Heart right ventricle (tissue), 16 donors: ENCODE results near the gene NSD2. TPM values are rescaled to one million over a fixed set of nuclear protein-coding genes. Genes with fewer than 3 reads are reported as not detected.

Experiments
- ATAC-seq, 8 donors: fragments of 200-7000 bp; cut with Tn5 transposase; one replicate each; pipeline ENCODE4 v1.9.1; 2020; ENCODE audit warnings: mild to moderate bottlenecking in 8 of 8, moderate library complexity in 8 of 8, moderate number of reproducible peaks in 1 of 8
- DNase-seq, 2 donors: peaks; one replicate each; pipeline ENCODE4 v3.0.0-alpha.2; 2020
- H3K27ac ChIP-seq, 10 donors: fragments of 200-600 bp; sonication (generic) in 2 of 10; one replicate each; pipeline versions ENCODE4 v1.5.0 to v1.8.0; 2020 to 2022; ENCODE audit warnings: mild to moderate bottlenecking in 3 of 10
- H3K27me3 ChIP-seq, 7 donors: fragments of 200-600 bp; one replicate each; pipeline ENCODE4 v1.8.0; 2021 to 2022; ENCODE audit warnings: mild to moderate bottlenecking in 2 of 7
- H3K36me3 ChIP-seq, 9 donors: fragments of 200-600 bp; sonication (generic) in 1 of 9; one replicate each; pipeline versions ENCODE4 v1.5.0 to v1.8.0; 2020 to 2022; ENCODE audit warnings: mild to moderate bottlenecking in 2 of 9
- H3K4me1 ChIP-seq, 9 donors: fragments of 200-600 bp; sonication (generic) in 1 of 9; one replicate each; pipeline versions ENCODE4 v1.5.0 to v1.8.0; 2020 to 2022; ENCODE audit warnings: mild to moderate bottlenecking in 4 of 9
- H3K4me3 ChIP-seq, 10 donors: fragments of 200-600 bp; sonication (generic) in 2 of 10; one replicate each; pipeline versions ENCODE4 v1.5.0 to v1.8.0; 2020 to 2022; ENCODE audit warnings: mild to moderate bottlenecking in 7 of 10, moderate library complexity in 2 of 10
- H3K9me3 ChIP-seq, 11 donors: fragments of 200-600 bp in 10 of 11; sonication (generic) in 2 of 11; one replicate each; pipeline versions ENCODE4 v1.5.0 to v1.8.0; 2013 to 2022; ENCODE audit warnings: mild to moderate bottlenecking in 2 of 11, control low read depth in 1 of 11, moderate library complexity in 1 of 11
- WGBS, 2 donors: extraction: QIAGEN DNeasy Blood & Tissue Kit; methylation state at CpG; one replicate each; pipeline ENCODE4 v1.1.7; 2013; ENCODE audit warnings: inconsistent platforms in 1 of 2; 5-methylcytosine and 5-hydroxymethylcytosine counted together
- intact Hi-C, 10 donors: fragments of 100-400 bp; cut with DNase I; formaldehyde crosslinking; loops; one replicate each; pipeline versions ENCODE4 v1.11.1 to v1.14.2; 2022
- polyA plus RNA-seq, 2 donors: library from polyadenylated mRNA; stranded (reverse); fragments of 200-250 nt; gene quantifications; one replicate each; pipeline ENCODE4 v1.2.3, GENCODE V29; 2013
- total RNA-seq, 10 donors: library from RNA; stranded (reverse); fragmentation: NEBNext Ultra II Directional in 3 of 10; extraction: Animal tissue kit (Norgen Biotek cat#: 25700) in 3 of 10; gene quantifications; one replicate each; pipeline versions ENCODE4 v1.2.1 to v1.2.4, GENCODE V29; 2021 to 2023
- TF ChIP-seq, protein P1 (sequence below), 9 donors: fragments of 200-600 bp; sonication (generic) in 2 of 9; IDR thresholded peaks; one replicate each; pipeline versions ENCODE4 v1.5.0 to v1.8.0; 2021 to 2022; ENCODE audit warnings: antibody characterized with exemption in 9 of 9, mild to moderate bottlenecking in 5 of 9, moderate library complexity in 1 of 9
- donor health status: Arrhythmogenic right ventricular cardiomyopathy.
- donor health status: ischemic (EF 13 %, LVEDD 7.1; RV severe dilation, severe dysfunction).
- donor health status: healthy with polysubstance abuse.
- donor health status: DM: no; HTN: yes; CAD: no.
- donor health status: DM: no; HTN: no; CAD: no.
- donor health status: ischemic (EF 25% LVEDD 6.9; RV normal size, moderate dysfunction).
- donor health status: ischemic (EF 25% LVEDD 5.7; RV mildly dilated, moderate dysfunction).
- donor health status: healthy.
- donor health status: DM: yes; HTN: yes; CAD: no.
- donor health status: Ischemic cardiomyopathy.
- donor health status: ischemic (EF 35%, LVEDD 5.7; RV mildly dilated, moderate dysfunction).
- donor health status: nonischemic (EF 11% LVEDD 7.7; RV severe dilation, severe dysfunction).
- donor health status: DM: yes; HTN: yes; CAD: no.
- donor health status: PGD.
- donor health status: ischemic (EF 29% LVEDD 5.4; RV normal size, mild dysfunction).
- donor health status: nonischemic (EF 23%, LVEDD 6.1; RV moderate dilation, normal function).

The NSD2 gene
- total and polyA plus RNA-seq, 12 donors = 7.7 to 64.4 (median 44.5) TPM

DNA sequence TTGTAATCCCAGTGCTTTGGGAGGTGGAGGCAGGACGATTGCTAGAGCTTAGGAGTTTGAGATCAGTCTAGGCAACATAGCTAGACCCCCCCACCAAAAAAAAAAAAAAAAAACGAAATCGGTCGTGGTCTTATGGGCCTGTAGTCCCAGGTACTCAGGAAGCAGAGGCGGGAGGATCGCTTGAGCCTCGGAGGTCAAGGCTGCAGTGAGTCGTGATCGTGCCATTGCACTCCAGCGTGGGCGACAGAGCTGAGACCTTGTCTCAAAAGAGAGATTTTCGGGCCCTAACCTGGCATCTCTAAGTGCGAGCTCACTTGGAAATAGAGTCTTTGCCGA, 8.3 kb upstream of the NSD2 start:
- no peak for ATAC-seq
- no peak for DNase-seq
- H3K4me3 ChIP-seq = no peak overlapping the region
- intact Hi-C loops = no loop called here
- 71 to 76% methylated on average over 14 of the region's 14 CpGs for WGBS, 2 donors
- H3K9me3 ChIP-seq = no peaks in the 10 kb centered on the region
- H3K27ac ChIP-seq = no peak overlapping the region
- H3K4me1 ChIP-seq = peaks cover 0 to 12% (median under 1%) of the 10 kb centered on the region in 9 donors
- TF ChIP-seq, protein P1, sequence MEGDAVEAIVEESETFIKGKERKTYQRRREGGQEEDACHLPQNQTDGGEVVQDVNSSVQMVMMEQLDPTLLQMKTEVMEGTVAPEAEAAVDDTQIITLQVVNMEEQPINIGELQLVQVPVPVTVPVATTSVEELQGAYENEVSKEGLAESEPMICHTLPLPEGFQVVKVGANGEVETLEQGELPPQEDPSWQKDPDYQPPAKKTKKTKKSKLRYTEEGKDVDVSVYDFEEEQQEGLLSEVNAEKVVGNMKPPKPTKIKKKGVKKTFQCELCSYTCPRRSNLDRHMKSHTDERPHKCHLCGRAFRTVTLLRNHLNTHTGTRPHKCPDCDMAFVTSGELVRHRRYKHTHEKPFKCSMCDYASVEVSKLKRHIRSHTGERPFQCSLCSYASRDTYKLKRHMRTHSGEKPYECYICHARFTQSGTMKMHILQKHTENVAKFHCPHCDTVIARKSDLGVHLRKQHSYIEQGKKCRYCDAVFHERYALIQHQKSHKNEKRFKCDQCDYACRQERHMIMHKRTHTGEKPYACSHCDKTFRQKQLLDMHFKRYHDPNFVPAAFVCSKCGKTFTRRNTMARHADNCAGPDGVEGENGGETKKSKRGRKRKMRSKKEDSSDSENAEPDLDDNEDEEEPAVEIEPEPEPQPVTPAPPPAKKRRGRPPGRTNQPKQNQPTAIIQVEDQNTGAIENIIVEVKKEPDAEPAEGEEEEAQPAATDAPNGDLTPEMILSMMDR (IDR thresholded peaks at IDR 0.05) = no peak
- H3K27me3 ChIP-seq = peaks cover 0 to 46% (median 17%) of the 10 kb centered on the region in 7 donors
- H3K36me3 ChIP-seq = no peaks in the 10 kb centered on the region

DNA sequence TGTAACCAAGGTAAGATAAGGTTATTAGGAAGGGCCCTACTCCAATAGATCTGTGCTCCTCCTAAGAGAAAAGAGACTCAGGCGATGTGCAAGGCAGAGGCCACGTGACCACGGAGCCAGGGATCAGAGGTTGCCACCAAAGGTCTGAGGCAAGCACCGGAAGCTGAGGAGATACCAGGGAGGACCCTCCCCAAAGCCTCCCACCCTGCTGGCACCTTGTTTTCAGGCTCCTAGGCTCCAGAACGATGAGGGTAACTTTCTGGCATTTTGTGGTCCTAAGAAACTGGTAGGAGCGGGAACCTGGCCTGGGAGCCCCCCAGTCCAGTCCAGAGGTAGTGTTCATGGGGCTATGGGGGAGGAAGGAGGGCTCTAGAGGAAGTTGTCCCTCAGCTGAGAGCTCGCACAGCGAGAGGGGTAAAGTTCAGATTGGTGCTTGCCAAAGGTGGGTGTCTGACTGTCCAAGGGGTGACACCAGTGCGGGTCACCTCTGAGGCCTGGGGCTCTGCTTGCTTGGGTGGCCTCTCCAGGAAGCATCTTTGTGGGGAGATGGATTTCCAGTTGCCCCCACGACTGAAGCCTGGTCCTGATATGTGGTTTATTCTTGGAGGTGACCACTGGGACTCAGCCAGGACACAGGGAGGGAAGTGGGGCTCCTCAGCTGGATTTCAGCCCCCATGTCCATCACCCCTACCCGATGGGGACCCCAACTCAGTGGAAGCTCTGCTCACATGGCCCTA, 7.7 kb upstream of the NSD2 start:
- H3K9me3 ChIP-seq = no peaks in the 10 kb centered on the region
- no peak for ATAC-seq
- WGBS, 2 donors = 89 to 90% methylated on average over 11 of the region's 11 CpGs
- H3K36me3 ChIP-seq = no peaks in the 10 kb centered on the region
- H3K4me3 ChIP-seq = no peak overlapping the region
- TF ChIP-seq, protein P1 (IDR thresholded peaks at IDR 0.05) = no peak
- peaks cover 0 to 12% (median 0%) of the 10 kb centered on the region in 9 donors for H3K4me1 ChIP-seq
- H3K27me3 ChIP-seq = peaks cover 0 to 46% (median 17%) of the 10 kb centered on the region in 7 donors
- DNase-seq = no peak
- intact Hi-C loops = no loop called here
- H3K27ac ChIP-seq = no peak overlapping the region

DNA sequence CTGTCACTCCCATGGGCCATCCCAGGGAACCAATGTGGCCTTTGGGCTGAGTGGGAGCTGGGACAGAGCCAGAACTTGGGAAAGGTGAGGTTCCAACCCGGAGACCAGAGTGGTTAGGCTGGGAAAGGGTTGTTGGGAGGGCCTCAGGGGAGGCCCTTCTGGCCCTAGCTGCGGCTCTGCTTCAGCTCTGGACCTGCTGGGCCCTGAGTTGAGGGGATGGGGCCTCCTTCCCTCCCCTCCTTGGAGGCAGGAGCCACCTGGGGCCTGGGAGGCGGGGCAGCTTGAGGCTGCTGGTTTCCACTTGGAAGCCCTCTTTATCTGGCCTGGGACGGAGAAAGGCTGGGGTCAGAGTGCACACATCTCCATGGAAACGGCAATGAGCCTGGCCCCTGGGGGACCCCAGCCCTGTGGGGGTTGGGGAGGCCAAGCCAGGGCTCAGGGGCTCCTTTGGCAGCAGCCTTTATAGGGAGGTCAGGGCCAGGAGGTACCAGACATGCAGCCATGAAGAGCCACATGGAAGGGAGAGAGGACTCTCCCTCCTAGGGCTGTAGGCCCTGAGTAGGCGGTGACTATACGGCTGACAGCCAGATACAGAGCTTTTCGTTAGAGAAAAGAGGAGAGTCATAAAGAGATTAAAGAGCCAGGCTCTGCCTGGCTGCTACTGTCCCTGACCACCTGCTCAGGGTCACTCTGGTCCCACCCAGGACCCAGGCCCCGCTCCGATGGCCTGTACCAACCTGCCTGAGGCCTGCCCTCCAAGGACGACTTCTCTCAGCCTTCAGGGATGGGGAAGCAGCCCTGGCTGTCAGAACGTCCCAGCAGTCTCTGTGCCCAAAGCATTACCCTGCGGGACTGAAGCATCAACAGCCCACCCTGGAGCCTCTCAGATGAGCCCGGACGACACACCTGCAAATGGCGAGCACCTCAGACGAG, 6.9 kb upstream of the NSD2 start:
- TF ChIP-seq, protein P1 (IDR thresholded peaks at IDR 0.05) = no peak
- H3K4me1 ChIP-seq = peaks cover 0 to 12% (median 0%) of the 10 kb centered on the region in 9 donors
- no peaks in the 10 kb centered on the region for H3K36me3 ChIP-seq
- intact Hi-C loops = no loop called here
- 82 to 85% methylated on average over 16 to 17 of the region's 17 CpGs for WGBS, 2 donors
- H3K27me3 ChIP-seq = peaks cover 0 to 46% (median 17%) of the 10 kb centered on the region in 7 donors
- no peaks in the 10 kb centered on the region for H3K9me3 ChIP-seq
- ATAC-seq (no peak), DNase-seq (no peak)
- H3K27ac ChIP-seq = no peak overlapping the region
- no peak overlapping the region for H3K4me3 ChIP-seq

DNA sequence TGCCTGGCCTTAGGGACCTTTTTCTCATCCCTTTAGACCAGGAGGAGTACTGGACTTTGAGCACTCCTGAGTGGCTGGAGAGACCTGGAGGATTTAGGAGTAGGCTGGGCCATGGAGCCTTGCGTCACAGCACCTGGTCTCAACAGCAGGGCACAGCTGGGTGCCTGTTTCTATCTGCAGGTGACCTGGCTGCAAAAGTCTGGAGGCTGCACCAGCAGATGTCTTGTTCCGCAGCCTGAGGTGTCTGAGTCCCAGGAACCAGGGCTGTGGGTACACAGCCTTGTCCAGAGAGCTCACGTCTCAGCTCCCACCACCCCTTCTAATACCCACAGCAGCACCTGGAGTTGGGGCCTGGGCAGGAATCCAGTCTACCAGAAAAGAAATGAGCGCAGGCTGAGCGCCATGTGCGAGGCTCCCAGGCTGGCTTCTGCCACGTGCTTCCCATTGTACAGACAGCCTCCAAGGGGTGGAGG, 5.0 kb upstream of the NSD2 start:
- no peaks in the 10 kb centered on the region for H3K36me3 ChIP-seq
- no peaks in the 10 kb centered on the region for H3K9me3 ChIP-seq
- H3K4me3 ChIP-seq = no peak overlapping the region
- H3K4me1 ChIP-seq = peaks cover 0 to 23% (median 8%) of the 10 kb centered on the region in 9 donors
- TF ChIP-seq, protein P1 (IDR thresholded peaks at IDR 0.05) = no peak
- H3K27ac ChIP-seq = no peak overlapping the region
- H3K27me3 ChIP-seq = peaks cover 0 to 46% (median 17%) of the 10 kb centered on the region in 7 donors
- DNase-seq = no peak
- WGBS, 2 donors = 83 to 89% methylated on average over 7 of the region's 7 CpGs
- intact Hi-C loops = no loop called here
- no peak for ATAC-seq
